CD4-positive, alpha-beta memory T cell (primary cell): ENCODE data around the gene TDRD12. TPM values are rescaled to one million over a fixed set of nuclear protein-coding genes. Genes with fewer than 3 reads are reported as not detected.

Experiments used
- CTCF ChIA-PET: fragments of 350-600 bp; sonication (Branson Sonifier 250); formaldehyde crosslinking; loops from one replicate; lab custom pipeline; 2021; ENCODE audit warnings: inconsistent platforms; ENCODE audit not compliant: partially characterized antibody; lab: Charles Lee
- POLR2A ChIA-PET: fragments of 350-600 bp; sonication (Branson Sonifier 250); formaldehyde crosslinking; loops from one replicate; lab custom pipeline; 2021; ENCODE audit not compliant: partially characterized antibody; lab: Charles Lee
- DNase-seq, 5 donors: peaks; one replicate each; pipeline versions ENCODE4 v3.0.0 to v3.0.0-alpha.2; 2020 to 2022; ENCODE audit warnings: mixed read lengths in 1 of 5
- H3K27ac ChIP-seq: one replicate; pipeline ENCODE4 v1.7.0; 2013; ENCODE audit warnings: low read depth, low read length
- H3K27me3 ChIP-seq: 2 replicates; pipeline ENCODE4 v1.7.0; 2013; ENCODE audit warnings: mild to moderate bottlenecking, low read length, moderate library complexity; ENCODE audit not compliant: insufficient read depth
- H3K36me3 ChIP-seq: 2 replicates; pipeline ENCODE4 v1.7.0; 2013; ENCODE audit warnings: mild to moderate bottlenecking, low read length, moderate library complexity; ENCODE audit not compliant: insufficient read depth
- H3K4me1 ChIP-seq: 2 replicates; pipeline ENCODE4 v1.7.0; 2013; ENCODE audit warnings: mild to moderate bottlenecking, low read length, moderate library complexity; ENCODE audit not compliant: insufficient read depth
- H3K4me3 ChIP-seq, 2 donors: one replicate each; pipeline ENCODE4 v1.7.0; 2013; ENCODE audit warnings: low read length in 2 of 2, mild to moderate bottlenecking in 1 of 2
- H3K9me3 ChIP-seq, 2 donors: one replicate each; pipeline ENCODE4 v1.7.0; 2013; ENCODE audit warnings: low read length in 2 of 2, control low read depth in 1 of 2; ENCODE audit not compliant: control insufficient read depth in 1 of 2
- H3K27ac Mint-ChIP-seq, 7 donors: one replicate each; pipeline ENCODE4 v1.8.0; 2020 to 2021; ENCODE audit warnings: mixed read lengths in 7 of 7, mild to moderate bottlenecking in 6 of 7, inconsistent platforms in 3 of 7, moderate library complexity in 3 of 7
- H3K27me3 Mint-ChIP-seq, 2 donors: one replicate each; pipeline ENCODE4 v1.8.0; 2020 to 2021; ENCODE audit warnings: mixed read lengths in 2 of 2
- H3K36me3 Mint-ChIP-seq, 2 donors: one replicate each; pipeline ENCODE4 v1.8.0; 2020 to 2021; ENCODE audit warnings: mixed read lengths in 2 of 2, inconsistent platforms in 1 of 2, mild to moderate bottlenecking in 1 of 2
- H3K4me1 Mint-ChIP-seq, 4 donors: one replicate each; pipeline ENCODE4 v1.8.0; 2020 to 2021; ENCODE audit warnings: mixed read lengths in 4 of 4, mild to moderate bottlenecking in 1 of 4
- H3K4me3 Mint-ChIP-seq, 8 donors: one replicate each; pipeline ENCODE4 v1.8.0; 2020 to 2021; ENCODE audit warnings: mixed read lengths in 8 of 8, mild to moderate bottlenecking in 7 of 8, moderate library complexity in 6 of 8, inconsistent platforms in 3 of 8
- H3K9me3 Mint-ChIP-seq, 8 donors: one replicate each; pipeline ENCODE4 v1.8.0; 2020 to 2021; ENCODE audit warnings: mixed read lengths in 8 of 8, mild to moderate bottlenecking in 5 of 8, inconsistent platforms in 3 of 8, moderate library complexity in 1 of 8
- intact Hi-C: fragments of 100-400 bp; cut with micrococcal nuclease; formaldehyde crosslinking; loops from one replicate; pipeline ENCODE4 v1.15.1; 2023
- polyA plus RNA-seq, 2 donors: library from polyadenylated mRNA; unstranded; fragments of 300-500 nt; fragmentation: Illumina TruSeq; gene quantifications; one replicate each; pipeline ENCODE4 v1.2.3, GENCODE V29; 2021
- total RNA-seq, 2 experiments: library from RNA; stranded (reverse); gene quantifications; one replicate each; pipeline ENCODE4 v1.2.3, GENCODE V29; 2021

The TDRD12 gene
- total and polyA plus RNA-seq, 4 experiments from 2014 or later, result 0.20 to 1.9 (median 0.65) TPM

DNA sequence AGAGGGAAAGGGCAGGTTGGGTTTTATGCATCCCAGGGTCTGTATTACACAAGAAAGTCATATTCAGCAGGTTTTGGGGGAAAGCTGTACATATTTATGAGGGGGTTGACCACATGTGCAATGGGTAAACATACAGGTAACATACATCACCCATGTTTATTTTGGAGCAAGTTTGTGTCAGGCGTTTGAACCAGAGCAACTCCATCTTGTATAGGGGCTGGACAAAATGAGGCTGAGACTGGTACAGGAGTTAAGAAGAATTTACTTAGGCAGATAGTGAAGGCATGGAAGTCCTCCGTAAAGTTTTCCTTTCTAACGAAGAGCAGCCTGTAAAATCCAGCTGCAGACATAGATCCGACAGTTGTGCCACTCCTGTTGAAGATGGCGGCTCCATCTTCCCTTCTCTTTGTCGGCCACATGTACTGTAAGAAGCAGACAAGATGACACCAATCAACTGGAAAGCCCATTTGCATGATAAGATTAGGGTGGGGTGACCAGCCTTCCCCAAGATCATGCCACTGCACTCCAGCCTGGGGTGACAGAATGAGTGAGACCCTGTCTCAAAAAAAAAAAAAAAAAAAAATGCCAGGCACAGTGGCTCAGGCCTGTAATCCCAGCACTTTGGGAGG lies 32.6 kb upstream of the TDRD12 start:
- ChIA-PET CTCF (no interaction called here), POLR2A (interaction anchor here (1.7 kb wide), 1 partner anchor 11 kb away, joined by 5 read pairs; the partner anchor contains the start of gene RGS9BP)
- no peaks in the 10 kb centered on the region for H3K36me3 ChIP-seq
- H3K27me3 ChIP-seq, result no peaks in the 10 kb centered on the region
- H3K27ac ChIP-seq, result no peak overlapping the region
- Mint-ChIP-seq H3K4me1 (peaks cover 8 to 10% (median 10%) of the 10 kb centered on the region in 4 donors), H3K27me3 (no peaks in the 10 kb centered on the region), H3K4me3 (no peak overlapping the region), H3K27ac (no peak overlapping the region), H3K36me3 (no peaks in the 10 kb centered on the region), H3K9me3 (no peaks in the 10 kb centered on the region)
- DNase-seq, result no peak
- intact Hi-C loops, result no loop called here
- H3K4me3 ChIP-seq, result no peak overlapping the region
- H3K9me3 ChIP-seq, result no peaks in the 10 kb centered on the region
- peaks cover 13% of the 10 kb centered on the region for H3K4me1 ChIP-seq

DNA sequence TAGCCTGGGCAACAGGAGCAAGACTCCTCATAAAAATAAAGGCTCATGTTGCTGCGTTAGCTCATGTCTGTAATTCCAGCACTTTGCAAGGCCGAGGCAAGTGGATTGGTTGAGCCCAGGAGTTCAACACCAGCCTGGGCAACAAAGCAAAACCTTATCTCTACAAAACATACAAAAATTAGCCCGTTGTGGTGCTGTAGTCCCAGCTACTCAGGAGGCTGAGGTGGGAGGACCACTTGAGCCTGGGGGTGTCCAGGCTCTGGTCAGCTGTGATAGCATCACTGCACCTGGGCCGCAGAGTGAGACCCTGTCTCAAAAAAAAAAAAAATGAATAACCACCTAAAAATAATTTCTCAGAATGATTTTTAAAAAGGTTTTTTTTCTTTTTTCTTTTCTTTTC lies 31.9 kb upstream of the TDRD12 start:
- intact Hi-C loops, result no loop called here
- H3K4me1 Mint-ChIP-seq, result peaks cover 8 to 13% (median 10%) of the 10 kb centered on the region in 4 donors

DNA sequence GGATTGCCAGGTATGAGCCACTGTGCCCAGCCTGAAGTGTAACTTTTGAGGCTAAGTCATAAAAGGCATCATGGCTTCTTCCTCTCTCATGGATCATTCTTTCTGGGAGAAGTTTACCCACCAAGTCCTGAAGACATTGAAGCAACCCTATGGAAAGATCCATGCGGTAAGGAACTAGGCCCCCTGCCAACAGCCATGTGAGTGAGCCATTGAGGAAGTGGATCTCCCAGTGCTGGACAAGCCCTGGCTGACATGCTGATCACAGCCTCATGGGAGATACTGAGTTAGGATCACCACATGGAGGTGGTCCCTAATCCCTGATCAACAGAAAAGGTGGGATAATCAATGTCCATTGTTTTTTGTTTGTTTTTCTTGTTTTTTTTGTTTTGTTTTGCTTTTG lies 31.3 kb upstream of the TDRD12 start:
- CTCF ChIA-PET, result no interaction called here
- no peak for DNase-seq
- intact Hi-C loops, result no loop called here
- no peaks in the 10 kb centered on the region for H3K27me3 Mint-ChIP-seq
- Histone ChIP-seq H3K27ac (no peak overlapping the region), H3K4me3 (no peak overlapping the region), H3K27me3 (no peaks in the 10 kb centered on the region), H3K9me3 (no peaks in the 10 kb centered on the region), H3K4me1 (peaks cover 21% of the 10 kb centered on the region), H3K36me3 (no peaks in the 10 kb centered on the region)
- H3K9me3 Mint-ChIP-seq, result no peaks in the 10 kb centered on the region
- no peak overlapping the region for H3K4me3 Mint-ChIP-seq
- no peak overlapping the region for H3K27ac Mint-ChIP-seq
- peaks cover 0 to 7% of the 10 kb centered on the region in 2 donors for H3K36me3 Mint-ChIP-seq
- H3K4me1 Mint-ChIP-seq, result peaks cover 14 to 19% (median 17%) of the 10 kb centered on the region in 4 donors
- POLR2A ChIA-PET, result interaction anchor here (1.7 kb wide), 1 partner anchor 13 kb away, joined by 5 read pairs; the partner anchor contains the start of gene RGS9BP

More for the DNA sequence above, 31.9 kb upstream of the TDRD12 start:
- ChIA-PET CTCF (interaction anchor here (0.7 kb wide), 1 partner anchor 126 kb away, joined by 3 read pairs; no protein-coding TSS in a partner anchor), POLR2A (interaction anchor here (1.7 kb wide), 1 partner anchor 12 kb away, joined by 5 read pairs; the partner anchor contains the start of gene RGS9BP)
- DNase-seq, result no peak
- H3K4me3 Mint-ChIP-seq, result no peak overlapping the region
- Histone ChIP-seq H3K4me1 (peaks cover 14% of the 10 kb centered on the region), H3K9me3 (no peaks in the 10 kb centered on the region), H3K27me3 (no peaks in the 10 kb centered on the region), H3K36me3 (no peaks in the 10 kb centered on the region), H3K4me3 (no peak overlapping the region), H3K27ac (no peak overlapping the region)
- no peaks in the 10 kb centered on the region for H3K27me3 Mint-ChIP-seq
- no peak overlapping the region for H3K27ac Mint-ChIP-seq
- peaks cover 0 to under 1% of the 10 kb centered on the region in 2 donors for H3K36me3 Mint-ChIP-seq
- H3K9me3 Mint-ChIP-seq, result no peaks in the 10 kb centered on the region

DNA sequence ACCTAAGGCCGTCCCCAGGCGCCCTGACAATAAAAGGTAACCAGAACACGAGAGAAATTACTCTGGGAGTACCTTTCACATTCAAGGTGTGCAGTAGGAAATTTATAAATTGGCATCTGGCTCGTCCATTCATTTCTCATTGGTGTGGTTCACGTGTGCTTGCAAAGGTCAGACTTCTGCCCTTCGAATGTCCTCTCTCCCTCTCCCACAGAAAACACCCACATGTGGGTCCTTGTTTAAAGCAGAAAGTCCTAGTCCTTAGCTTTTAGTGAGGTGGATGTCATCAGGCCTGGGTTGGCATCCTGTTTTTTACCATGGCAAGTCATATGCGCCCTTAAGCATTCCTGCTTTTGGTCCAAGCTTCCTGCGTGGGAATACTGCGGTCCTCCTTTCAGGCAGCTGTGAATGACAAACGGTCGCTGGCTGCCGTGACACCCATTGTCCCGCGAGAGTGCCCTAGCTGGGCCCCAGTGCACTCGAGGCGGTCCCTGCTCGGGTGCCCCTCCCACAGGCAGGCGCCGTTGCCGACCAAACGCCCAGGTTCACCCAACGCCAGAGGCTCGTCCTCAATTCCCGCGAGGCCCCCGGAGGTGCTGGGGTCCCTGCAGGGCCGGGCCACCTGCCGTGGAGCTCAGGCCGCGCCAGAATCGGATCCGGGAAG lies 28.1 kb upstream of the TDRD12 start, which contains the start of gene NUDT19:
Gene NUDT19, plus strand, starts transcription at position 531 of the 661 bp plus-strand sequence. CDS start 140 bp downstream, outside the sequence.
- Histone ChIP-seq H3K4me1 (peaks cover 45% of the 10 kb centered on the region), H3K4me3 (peak within 1 kb of the TSS; percentile 85 to 89), H3K36me3 (no peaks in the 10 kb centered on the region), H3K27me3 (no peaks in the 10 kb centered on the region), H3K9me3 (no peaks in the 10 kb centered on the region), H3K27ac (peak within 1 kb of the TSS; percentile 63)
- Mint-ChIP-seq H3K9me3 (peaks cover 0 to 2% (median 0%) of the 10 kb centered on the region in 8 donors), H3K4me1 (peaks cover 42 to 50% (median 45%) of the 10 kb centered on the region in 4 donors), H3K4me3 (peak within 1 kb of the TSS; percentile 91 to 94 (median 92)), H3K36me3 (peaks cover 9 to 14% of the 10 kb centered on the region in 2 donors), H3K27ac (peak within 1 kb of the TSS; percentile 80 to 96 (median 94)), H3K27me3 (no peaks in the 10 kb centered on the region)
- intact Hi-C loops, result loop anchor here (1.0 to 5.0 kb wide), 4 partner anchors 16 to 486 kb away; partner anchors contain the start of genes ANKRD27, GPATCH1 and RGS9BP
- DNase-seq, result peak; percentile 68 to 79 (median 71)
- ChIA-PET CTCF (interaction anchor here (0.7 to 1.1 kb wide), 6 partner anchors 9 to 284 kb away, joined by 3 to 6 read pairs (median 4); partner anchors contain the start of gene ANKRD27), POLR2A (interaction anchor here (0.6 to 2.6 kb wide), 13 partner anchors 8 to 485 kb away, joined by 3 to 73 read pairs (median 3); partner anchors contain the start of genes ANKRD27, CEP89, FAAP24 and RGS9BP)

DNA sequence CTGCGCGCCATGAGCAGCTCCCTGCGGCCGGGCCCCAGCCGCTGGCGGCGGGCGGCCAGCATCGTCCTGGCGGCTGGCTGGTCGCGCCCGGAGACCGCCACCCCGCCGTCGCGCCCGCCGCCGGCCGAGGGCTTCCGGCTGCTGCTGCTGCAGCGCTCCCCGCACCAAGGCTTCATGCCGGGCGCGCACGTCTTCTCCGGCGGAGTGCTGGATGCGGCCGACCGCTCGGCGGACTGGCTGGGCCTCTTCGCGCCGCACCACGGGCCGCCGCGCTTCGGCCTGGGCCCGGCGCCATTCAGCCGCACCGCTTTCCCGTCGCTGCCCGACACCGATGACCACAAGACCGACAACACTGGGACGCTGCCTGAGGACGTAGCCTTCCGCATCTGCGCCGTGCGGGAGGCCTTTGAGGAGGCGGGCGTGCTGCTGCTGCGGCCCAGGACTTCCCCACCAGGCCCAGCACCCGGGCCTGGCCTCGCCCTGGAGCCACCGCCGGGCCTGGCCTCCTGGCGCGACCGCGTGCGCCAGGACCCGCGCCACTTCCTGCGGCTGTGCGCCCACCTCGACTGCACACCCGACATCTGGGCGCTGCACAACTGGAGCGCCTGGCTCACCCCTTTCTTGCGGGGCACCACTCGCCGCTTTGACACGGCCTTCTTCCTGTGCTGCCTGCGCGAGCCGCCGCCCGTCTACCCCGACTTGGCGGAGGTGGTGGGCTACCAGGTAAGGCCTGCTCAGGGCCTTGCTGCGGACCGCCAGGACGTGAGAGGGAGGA lies 27.4 kb upstream of the TDRD12 start:
- intact Hi-C loops, result loop anchor here (1.0 to 5.0 kb wide), 5 partner anchors 17 to 485 kb away; partner anchors contain the start of genes ANKRD27, GPATCH1 and RGS9BP
- Histone ChIP-seq H3K27ac (peak overlapping the region; percentile 63), H3K4me3 (peak overlapping the region; percentile 85 to 89), H3K27me3 (no peaks in the 10 kb centered on the region), H3K4me1 (peaks cover 50% of the 10 kb centered on the region), H3K9me3 (no peaks in the 10 kb centered on the region), H3K36me3 (no peaks in the 10 kb centered on the region)
- CTCF ChIA-PET, result interaction anchor here (0.7 to 1.1 kb wide), 6 partner anchors 10 to 283 kb away, joined by 3 to 6 read pairs (median 4); partner anchors contain the start of gene ANKRD27
- H3K27ac Mint-ChIP-seq, result peak overlapping the region; percentile 80 to 95 (median 93)
- H3K4me3 Mint-ChIP-seq, result peak overlapping the region; percentile 91 to 94 (median 92)
- peak; percentile 49 to 63 (median 58) for DNase-seq
- H3K4me1 Mint-ChIP-seq, result peaks cover 44 to 57% (median 50%) of the 10 kb centered on the region in 4 donors
- peaks cover 16% of the 10 kb centered on the region in 2 donors for H3K36me3 Mint-ChIP-seq
- H3K27me3 Mint-ChIP-seq, result no peaks in the 10 kb centered on the region
- POLR2A ChIA-PET, result interaction anchor here (0.6 to 2.6 kb wide), 13 partner anchors 9 to 379 kb away, joined by 3 to 73 read pairs (median 4); partner anchors contain the start of genes ANKRD27, CEP89, FAAP24 and RGS9BP
- peaks cover 0 to 2% (median 0%) of the 10 kb centered on the region in 8 donors for H3K9me3 Mint-ChIP-seq

DNA sequence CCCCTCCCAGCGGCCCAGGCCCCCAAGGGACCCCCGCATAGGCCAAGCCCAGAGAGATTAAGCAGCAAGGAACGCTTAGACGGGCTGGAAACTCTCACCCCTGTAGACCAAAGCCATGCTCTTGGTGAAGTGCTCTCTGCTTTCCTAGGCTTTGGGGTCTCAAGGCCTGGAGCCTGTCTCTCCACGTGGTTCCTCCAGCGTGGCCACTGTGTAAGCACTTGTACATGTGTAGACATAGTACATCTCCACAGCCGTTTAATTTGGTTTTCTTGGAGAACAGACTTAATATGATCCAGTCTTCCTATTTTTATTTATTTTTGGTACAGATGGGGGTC lies 26.9 kb upstream of the TDRD12 start:
- Histone ChIP-seq H3K4me3 (peak overlapping the region; percentile 85 to 89), H3K36me3 (no peaks in the 10 kb centered on the region), H3K9me3 (no peaks in the 10 kb centered on the region), H3K27ac (peak overlapping the region; percentile 63), H3K4me1 (peaks cover 51% of the 10 kb centered on the region), H3K27me3 (no peaks in the 10 kb centered on the region)
- POLR2A ChIA-PET, result interaction anchor here (0.9 to 1.6 kb wide), 3 partner anchors 17 to 112 kb away, joined by 3 to 14 read pairs (median 4); partner anchors contain the start of genes ANKRD27, PDCD5 and RGS9BP
- Mint-ChIP-seq H3K36me3 (peaks cover 21 to 22% of the 10 kb centered on the region in 2 donors), H3K27me3 (no peaks in the 10 kb centered on the region), H3K27ac (peak overlapping the region; percentile 80 to 95 (median 93)), H3K4me3 (peak overlapping the region; percentile 90 to 94 (median 92)), H3K4me1 (peaks cover 46 to 63% (median 55%) of the 10 kb centered on the region in 4 donors), H3K9me3 (peaks cover 0 to 2% (median 0%) of the 10 kb centered on the region in 8 donors)
- CTCF ChIA-PET, result interaction anchor here (0.6 to 1.4 kb wide), 2 partner anchors 11 to 93 kb away, joined by 3 to 7 read pairs; no protein-coding TSS in a partner anchor
- no peak for DNase-seq
- intact Hi-C loops, result loop anchor here (1.0 to 5.0 kb wide), 3 partner anchors 102 to 485 kb away; partner anchors contain the start of gene GPATCH1
